KMS-11 (cell line): ENCODE data around the gene FRAT2.
A peak's percentile ranks its signal among the peaks of the same experiment; 100 is the strongest.
"Not testable (repeated sequence)": the region's sequence is repeated elsewhere in the genome, so short reads cannot be mapped to it uniquely, and the experiment has no call there.

Source experiments
- H2AFZ ChIP-seq: fragments of 200-600 bp; sonication (generic); 2 replicates; pipeline ENCODE4 v1.6.1; 2016; ENCODE audit warnings: antibody characterized with exemption, mixed run types, low read depth
- H3K27ac ChIP-seq: fragments of 200-600 bp; sonication (generic); 2 replicates; pipeline ENCODE4 v1.6.1; 2016; ENCODE audit warnings: mild to moderate bottlenecking, mixed run types
- H3K27me3 ChIP-seq: fragments of 200-600 bp; sonication (generic); 2 replicates; pipeline ENCODE4 v1.6.1; 2017; ENCODE audit warnings: mild to moderate bottlenecking, low read depth, mixed run types, moderate library complexity; ENCODE audit not compliant: insufficient read depth
- H3K36me3 ChIP-seq: fragments of 200-600 bp; sonication (generic); 2 replicates; pipeline ENCODE4 v1.6.1; 2017; ENCODE audit warnings: mild to moderate bottlenecking, mixed run types; ENCODE audit not compliant: insufficient read depth
- H3K4me1 ChIP-seq: fragments of 200-600 bp; sonication (generic); 2 replicates; pipeline ENCODE4 v1.6.1; 2016; ENCODE audit warnings: mild to moderate bottlenecking, low read depth, mixed run types; ENCODE audit not compliant: poor library complexity, severe bottlenecking
- H3K4me2 ChIP-seq: fragments of 200-600 bp; sonication (generic); 2 replicates; pipeline ENCODE4 v1.7.0; 2016; ENCODE audit warnings: mild to moderate bottlenecking, mixed run types
- H3K4me3 ChIP-seq: fragments of 200-600 bp; sonication (generic); IDR thresholded peaks from 2 replicates; pipeline ENCODE4 v1.6.1; 2017; ENCODE audit warnings: low read depth, low read length, mixed read lengths; ENCODE audit not compliant: insufficient read depth
- H3K79me2 ChIP-seq: fragments of 200-600 bp; sonication (generic); 2 replicates; pipeline ENCODE4 v1.6.1; 2016; ENCODE audit warnings: low read depth, mixed run types; ENCODE audit not compliant: insufficient read depth
- H3K9ac ChIP-seq: fragments of 200-600 bp; sonication (generic); 2 replicates; pipeline ENCODE4 v1.6.1; 2016; ENCODE audit warnings: mild to moderate bottlenecking, mixed run types
- H4K20me1 ChIP-seq: fragments of 200-600 bp; sonication (generic); 2 replicates; pipeline ENCODE4 v1.6.1; 2016; ENCODE audit warnings: mild to moderate bottlenecking, mixed run types; ENCODE audit not compliant: insufficient read depth
- CTCF ChIP-seq: fragments of 200-600 bp; sonication (generic); conservative IDR thresholded peaks from 2 replicates; pipeline ENCODE4 v1.6.1; 2017; ENCODE audit warnings: low read depth, mild to moderate bottlenecking, antibody characterized with exemption, low read length, moderate library complexity, mixed read lengths

FRAT2 gene

GRCh38 chr10:97292097-97292861 is 42.2 kb downstream of the FRAT2 start, which contains the start of gene ARHGAP19:
ARHGAP19 (minus strand) TSS chr10:97292637; CDS start chr10:97292627, 10 bp downstream.
- peak within 1 kb of the TSS; percentile 83 for H3K27ac ChIP-seq
- H3K4me2 ChIP-seq = peak within 1 kb of the TSS; percentile 39
- no peak within 1 kb of the TSS for H3K4me3 ChIP-seq
- no peaks in the 10 kb centered on the region for H3K27me3 ChIP-seq
- peak within 1 kb of the TSS; percentile 81 for H2AFZ ChIP-seq
- no peak for TF ChIP-seq CTCF
- H3K79me2 ChIP-seq = peaks cover 23% of the 10 kb centered on the region
- H3K36me3 ChIP-seq = no peaks in the 10 kb centered on the region
- no peaks in the 10 kb centered on the region for H4K20me1 ChIP-seq
- H3K4me1 ChIP-seq = peaks cover 13% of the 10 kb centered on the region
- H3K9ac ChIP-seq = peak within 1 kb of the TSS; percentile 78

GRCh38 chr10:97291357-97292096 is 43.0 kb downstream of the FRAT2 start:
- Histone ChIP-seq H3K27ac (peak overlapping the region; percentile 83), H3K27me3 (no peaks in the 10 kb centered on the region), H4K20me1 (no peaks in the 10 kb centered on the region), H3K9ac (peak overlapping the region; percentile 78; the same call in 1 of the 2 replicates), H3K36me3 (no peaks in the 10 kb centered on the region), H2AFZ (peak overlapping the region; percentile 81), H3K4me2 (peak overlapping the region; percentile 39), H3K4me1 (peaks cover 13% of the 10 kb centered on the region), H3K4me3 (no peak overlapping the region), H3K79me2 (peaks cover 29% of the 10 kb centered on the region)
- no peak for TF ChIP-seq CTCF

GRCh38 chr10:97290576-97291356 is 43.8 kb downstream of the FRAT2 start:
- not testable (repeated sequence) for H3K27me3 ChIP-seq, H2AFZ ChIP-seq, H3K9ac ChIP-seq, H3K4me3 ChIP-seq, H4K20me1 ChIP-seq, H3K36me3 ChIP-seq, H3K27ac ChIP-seq
- peak overlapping the region; percentile 39; the same call in 1 of the 2 replicates for H3K4me2 ChIP-seq
- peaks cover 13% of the 10 kb centered on the region for H3K4me1 ChIP-seq
- peaks cover 29% of the 10 kb centered on the region for H3K79me2 ChIP-seq

GRCh38 chr10:97290076-97290475 is 44.5 kb downstream of the FRAT2 start:
- H2AFZ ChIP-seq, H3K9ac ChIP-seq, H4K20me1 ChIP-seq, H3K4me3 ChIP-seq, H3K27ac ChIP-seq, H3K36me3 ChIP-seq, H3K27me3 ChIP-seq, H3K4me2 ChIP-seq: not testable (repeated sequence)
- H3K79me2 ChIP-seq = peaks cover 29% of the 10 kb centered on the region
- peaks cover 13% of the 10 kb centered on the region for H3K4me1 ChIP-seq
